Breast epithelium (tissue), 3 donors: ENCODE results near the gene IRX6.

Experiments
- POLR2A ChIP-seq: fragments of 450-650 bp; IDR thresholded peaks from one replicate; pipeline ENCODE4 v1.6.1; 2016; ENCODE audit warnings: antibody characterized with exemption, mild to moderate bottlenecking, moderate library complexity
- POLR2AphosphoS5 ChIP-seq, 3 donors: sonication (generic); formaldehyde crosslinking; IDR thresholded peaks; one replicate each; pipeline ENCODE4 v1.6.1; 2017; ENCODE audit warnings: antibody characterized with exemption in 3 of 3
- TF ChIP-seq, protein P1 (sequence below), 3 donors: fragments of 450-650 bp; IDR thresholded peaks; one replicate each; pipeline ENCODE4 v1.5.1; 2016 to 2017; ENCODE audit warnings: antibody characterized with exemption in 3 of 3, mild to moderate bottlenecking in 3 of 3, moderate library complexity in 3 of 3

DNA sequence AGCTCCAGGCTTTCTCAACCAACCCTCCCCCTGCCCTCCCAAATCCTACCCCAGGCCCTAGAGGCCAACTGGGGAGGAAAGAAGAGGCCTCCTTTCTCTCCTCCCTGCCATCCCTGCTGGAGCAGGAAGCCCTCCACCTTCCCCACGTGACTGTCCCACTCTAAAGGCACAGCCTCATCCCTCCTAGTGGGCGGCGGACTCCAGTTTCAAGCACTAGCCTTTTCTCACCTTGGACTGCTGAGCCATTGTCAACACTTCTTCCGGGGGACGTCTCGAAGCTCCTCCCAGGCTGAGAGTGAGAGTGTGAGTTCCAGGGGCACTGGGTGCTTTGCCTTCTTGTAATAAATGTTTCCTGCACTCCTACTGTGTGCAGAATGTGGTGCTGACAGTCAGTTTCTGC, 21.4 kb upstream of the IRX6 start:
- TF ChIP-seq, protein P1, sequence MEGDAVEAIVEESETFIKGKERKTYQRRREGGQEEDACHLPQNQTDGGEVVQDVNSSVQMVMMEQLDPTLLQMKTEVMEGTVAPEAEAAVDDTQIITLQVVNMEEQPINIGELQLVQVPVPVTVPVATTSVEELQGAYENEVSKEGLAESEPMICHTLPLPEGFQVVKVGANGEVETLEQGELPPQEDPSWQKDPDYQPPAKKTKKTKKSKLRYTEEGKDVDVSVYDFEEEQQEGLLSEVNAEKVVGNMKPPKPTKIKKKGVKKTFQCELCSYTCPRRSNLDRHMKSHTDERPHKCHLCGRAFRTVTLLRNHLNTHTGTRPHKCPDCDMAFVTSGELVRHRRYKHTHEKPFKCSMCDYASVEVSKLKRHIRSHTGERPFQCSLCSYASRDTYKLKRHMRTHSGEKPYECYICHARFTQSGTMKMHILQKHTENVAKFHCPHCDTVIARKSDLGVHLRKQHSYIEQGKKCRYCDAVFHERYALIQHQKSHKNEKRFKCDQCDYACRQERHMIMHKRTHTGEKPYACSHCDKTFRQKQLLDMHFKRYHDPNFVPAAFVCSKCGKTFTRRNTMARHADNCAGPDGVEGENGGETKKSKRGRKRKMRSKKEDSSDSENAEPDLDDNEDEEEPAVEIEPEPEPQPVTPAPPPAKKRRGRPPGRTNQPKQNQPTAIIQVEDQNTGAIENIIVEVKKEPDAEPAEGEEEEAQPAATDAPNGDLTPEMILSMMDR (IDR thresholded peaks at IDR 0.05), result no peak
- no peak for TF ChIP-seq POLR2A
- no peak for TF ChIP-seq POLR2AphosphoS5 (IDR thresholded peaks at IDR 0.05)
